ENCODE measurements around the gene TAS2R40. TPM values are rescaled to one million over a fixed set of nuclear protein-coding genes. Genes with fewer than 3 reads are reported as not detected.

TAS2R40 gene
- total and polyA plus RNA-seq, 10 of the 15 experiments (the other 5 are each of a cell fraction or from before 2014, with no cell fraction given) = not detected

- no peak overlapping the region for H3K4me2 ChIP-seq (ENCODE audit: control insufficient read depth, insufficient read depth)
- POLR2A ChIA-PET = no interaction called here
- H3K79me2 ChIP-seq (ENCODE audit: control insufficient read depth, insufficient read depth, low read length) = no peaks in the 10 kb centered on the region
- CTCF ChIA-PET = no interaction called here
- no peaks in the 10 kb centered on the region for H3K27me3 ChIP-seq (replicated peaks in 1 of 2; ENCODE audit: control insufficient read depth in 2 of 2, insufficient read depth in 2 of 2, low read length in 1 of 2)
- FAIRE-seq (no peak), ATAC-seq (no peak), DNase-seq (ENCODE audit: low read depth, low spot score) (no peak)
- RAD21 ChIA-PET (ENCODE audit: unreplicated experiment) = no interaction called here
- BruUV-seq (replicated peaks) = no TSS peak
- H4K20me1 ChIP-seq (ENCODE audit: control insufficient read depth, insufficient read depth) = no peaks in the 10 kb centered on the region
- no peak overlapping the region for H3K4me3 ChIP-seq
- H3K4me1 ChIP-seq (ENCODE audit: control insufficient read depth, insufficient read depth, low read length) = no peaks in the 10 kb centered on the region
- intact Hi-C loops (cut with micrococcal nuclease; ENCODE audit: unreplicated experiment) = no loop called here
- H2AFZ ChIP-seq (ENCODE audit: control insufficient read depth, low read depth, low read length) = no peak overlapping the region
- no peaks in the 10 kb centered on the region for H3K36me3 ChIP-seq (ENCODE audit: control insufficient read depth in 2 of 2, insufficient read depth in 2 of 2, low read length in 1 of 2)
- WGBS (ENCODE audit: insufficient coverage, insufficient replicate concordance, low lambda C conversion rate, missing lambda C conversion rate) = 0% methylated on average over 1 of the region's 1 CpG
- SMC1A ChIA-PET (ENCODE audit: uncharacterized antibody, unreplicated experiment) = no interaction called here
- H3K9ac ChIP-seq (ENCODE audit: control insufficient read depth, insufficient read depth, low read length) = no peak overlapping the region
- no peak overlapping the region for H3K27ac ChIP-seq (ENCODE audit: control insufficient read depth, insufficient read depth)
- in situ Hi-C loops (cut with MboI) = no loop called here
- no peaks in the 10 kb centered on the region; the same call in 2 of the 3 replicates for H3K9me3 ChIP-seq (replicated peaks; ENCODE audit: control insufficient read depth, insufficient read depth, low read length)
- TF ChIP-seq MTA3 (IDR thresholded peaks at IDR 0.05; ENCODE audit: borderline replicate concordance, low read length) (no peak), E2F8 (IDR thresholded peaks at IDR 0.05; ENCODE audit: low read depth, partially characterized antibody) (no peak), SMARCA5 (IDR thresholded peaks at IDR 0.05) (no peak), ZNF592 (IDR thresholded peaks at IDR 0.05) (no peak), CBX5 (IDR thresholded peaks at IDR 0.05; ENCODE audit: low read depth) (no peak), CREM (IDR thresholded peaks at IDR 0.05; ENCODE audit: low read depth) (no peak), SIN3A (IDR thresholded peaks at IDR 0.05; ENCODE audit: low read depth, low read length) (no peak), CHD4 (IDR thresholded peaks at IDR 0.05) (no peak), RAD21 (IDR thresholded peaks at IDR 0.05; ENCODE audit: insufficient read depth, low read depth, low read length) (no peak)
These were observed 13.7 kb downstream of the TAS2R40 start for GRCh38 chr7:143235561-143235960.
